Activated CD4-positive, alpha-beta T cell treated with anti-CD3 and anti-CD28 coated beads for 24 hours (primary cell): ENCODE data around the gene NEDD4L.
"Not testable (repeated sequence)": the region's sequence is repeated elsewhere in the genome, so short reads cannot be mapped to it uniquely, and the experiment has no call there.

Experiments
- DNase-seq, 2 donors: peaks; one replicate each; pipeline ENCODE4 v3.0.0-alpha.2; 2020; ENCODE audit warnings: low read depth in 2 of 2

Gene NEDD4L

GRCh38 chr18:58156516-58156915, 112.5 kb downstream of the NEDD4L start:
- no peak for DNase-seq

GRCh38 chr18:58157237-58157636, 113.2 kb downstream of the NEDD4L start:
- DNase-seq, result no peak

GRCh38 chr18:58158008-58158407, 114.0 kb downstream of the NEDD4L start:
- DNase-seq, result no peak

DNA sequence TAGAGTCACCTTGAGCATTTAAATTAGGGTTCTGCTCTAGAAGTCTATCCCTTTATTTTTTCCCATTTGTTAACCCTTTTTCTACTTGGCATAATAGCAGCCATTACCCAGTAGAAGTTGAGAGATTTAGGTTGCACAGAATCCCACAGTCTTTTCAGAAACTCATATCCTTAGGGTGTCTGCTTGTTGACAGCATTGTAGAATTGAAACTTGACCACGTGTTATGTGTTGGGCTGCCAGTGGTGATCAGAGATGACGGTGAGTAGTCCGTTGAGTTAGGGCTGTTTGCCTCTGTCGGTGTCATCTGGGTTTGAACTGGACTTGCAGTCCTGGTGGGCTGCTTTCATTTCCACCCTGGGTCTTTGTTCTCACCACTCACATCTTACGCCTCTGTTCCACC, 114.4 kb downstream of the NEDD4L start:
- DNase-seq, result no peak

- no peak for DNase-seq
Observed at GRCh38 chr18:58161659-58162058, 117.6 kb downstream of the NEDD4L start.

DNA sequence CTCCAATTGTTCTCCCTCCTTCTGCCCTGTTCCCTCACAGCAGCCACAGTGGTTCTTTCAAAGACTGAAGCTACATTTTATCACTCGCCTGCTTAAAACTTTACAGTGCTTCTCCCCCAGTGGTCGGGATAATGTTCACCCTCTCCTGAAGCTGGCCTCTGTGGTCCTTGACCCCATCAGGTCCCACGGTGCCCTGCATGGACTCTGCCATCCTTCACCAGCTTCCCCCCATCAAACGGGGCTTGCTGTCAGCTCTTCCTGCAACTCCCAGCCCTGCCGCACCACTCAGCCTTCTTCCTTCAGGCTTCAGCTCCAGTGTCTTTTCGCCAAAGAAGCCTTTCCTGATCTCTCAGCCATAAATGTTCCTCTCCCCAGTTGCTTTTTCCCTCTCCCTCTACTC, 118.1 kb downstream of the NEDD4L start:
- no peak for DNase-seq

DNA sequence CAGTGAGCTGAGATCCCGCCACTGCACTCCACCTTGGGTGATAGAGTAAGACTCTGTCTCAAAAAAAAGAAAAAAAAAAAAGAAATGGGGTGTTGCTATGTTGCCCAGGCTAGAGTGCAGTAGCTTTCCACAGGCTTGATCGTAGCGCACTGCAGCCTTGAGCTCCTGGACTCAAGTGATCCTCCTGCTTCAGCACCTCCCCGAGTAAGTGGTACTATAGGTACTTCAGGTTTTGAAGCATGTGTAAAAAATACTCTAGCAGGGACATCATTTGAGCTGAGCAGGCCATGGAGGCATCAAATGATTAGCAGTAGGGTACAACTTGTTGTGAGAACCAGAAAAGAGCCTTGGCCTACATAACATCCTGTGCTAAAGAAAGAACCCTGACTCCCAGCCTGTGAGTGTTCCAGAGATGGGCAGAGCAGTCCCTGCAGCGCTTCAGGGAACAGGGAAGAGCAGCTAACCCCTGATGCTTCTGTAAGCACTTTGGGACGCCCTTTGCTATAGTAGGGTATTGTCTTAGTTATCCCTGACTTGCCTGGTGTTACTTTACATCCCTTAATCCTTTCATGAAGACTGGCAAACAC, 119.1 kb downstream of the NEDD4L start:
- no peak for DNase-seq

DNA sequence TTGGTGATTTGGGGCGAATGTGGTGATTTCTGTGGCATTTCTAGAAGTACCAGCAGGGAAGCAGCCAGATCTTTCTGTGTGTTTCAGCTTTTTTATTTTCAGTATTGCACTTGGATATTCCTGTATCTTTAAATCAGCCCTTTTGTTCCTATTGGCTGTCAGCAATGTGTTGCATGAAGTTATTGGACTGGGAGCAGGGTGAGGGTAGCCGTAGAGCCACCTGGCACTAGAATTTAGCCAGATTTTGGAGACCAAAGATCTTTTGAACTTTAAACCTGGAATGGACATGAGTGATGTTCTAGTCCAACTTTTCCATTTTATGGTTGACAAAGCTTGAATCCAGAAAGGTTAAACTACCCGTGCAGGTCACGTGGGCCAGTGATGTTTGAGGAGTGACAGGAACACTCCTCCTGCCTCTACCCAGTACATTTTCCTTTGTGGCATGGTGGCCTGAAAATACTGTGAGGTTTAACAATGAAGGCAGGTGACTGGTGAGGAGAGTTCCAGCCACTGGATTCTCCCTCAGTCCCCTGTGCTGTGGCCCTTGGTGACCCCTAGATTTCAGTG, 122.3 kb downstream of the NEDD4L start:
- DNase-seq, result no peak

GRCh38 chr18:58167073-58167472, 123.0 kb downstream of the NEDD4L start:
- DNase-seq, result no peak

- no peak for DNase-seq
Observed at GRCh38 chr18:58168221-58168620, 124.2 kb downstream of the NEDD4L start.

DNA sequence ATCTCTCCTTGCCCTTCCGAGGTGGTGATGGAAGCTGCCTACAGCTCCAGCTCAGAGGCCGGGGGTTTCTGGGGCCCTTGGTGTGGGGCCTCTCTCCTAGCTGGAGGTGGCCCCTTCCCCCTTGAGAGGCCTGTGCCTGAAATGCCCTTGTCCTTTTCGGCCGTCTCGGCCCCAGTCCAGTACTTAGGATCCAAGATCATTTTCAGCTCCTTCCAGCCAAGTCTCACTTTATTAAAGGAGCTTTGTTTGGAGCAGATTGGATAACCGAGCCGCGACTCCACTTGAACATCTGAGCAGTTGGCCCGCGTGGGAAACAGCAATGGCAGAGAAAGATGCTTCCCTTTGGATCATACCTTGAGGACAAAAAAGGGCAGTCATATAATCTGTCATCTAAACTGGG, 125.0 kb downstream of the NEDD4L start:
- no peak for DNase-seq

- no peak for DNase-seq
Observed at GRCh38 chr18:58169472-58169871, 125.4 kb downstream of the NEDD4L start.

DNA sequence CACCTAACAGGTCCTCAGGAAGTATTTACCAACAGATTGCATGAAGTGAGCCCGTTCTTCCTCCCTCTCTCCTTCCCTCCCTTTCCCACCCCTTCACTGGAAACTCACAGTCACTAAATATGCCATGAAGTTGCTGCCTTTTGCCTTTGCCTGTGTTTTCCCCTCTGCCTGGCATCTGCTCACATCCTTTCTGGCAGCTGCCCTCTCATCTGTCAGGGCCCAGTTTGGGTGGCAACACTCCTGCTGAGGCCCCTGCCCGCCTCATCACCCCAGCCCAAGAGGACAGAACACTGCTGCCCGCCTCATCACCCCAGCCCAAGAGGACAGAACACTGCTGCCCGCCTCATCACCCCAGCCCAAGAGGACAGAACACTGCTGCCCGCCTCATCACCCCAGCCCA, 126.0 kb downstream of the NEDD4L start:
- not testable (repeated sequence) for DNase-seq

DNA sequence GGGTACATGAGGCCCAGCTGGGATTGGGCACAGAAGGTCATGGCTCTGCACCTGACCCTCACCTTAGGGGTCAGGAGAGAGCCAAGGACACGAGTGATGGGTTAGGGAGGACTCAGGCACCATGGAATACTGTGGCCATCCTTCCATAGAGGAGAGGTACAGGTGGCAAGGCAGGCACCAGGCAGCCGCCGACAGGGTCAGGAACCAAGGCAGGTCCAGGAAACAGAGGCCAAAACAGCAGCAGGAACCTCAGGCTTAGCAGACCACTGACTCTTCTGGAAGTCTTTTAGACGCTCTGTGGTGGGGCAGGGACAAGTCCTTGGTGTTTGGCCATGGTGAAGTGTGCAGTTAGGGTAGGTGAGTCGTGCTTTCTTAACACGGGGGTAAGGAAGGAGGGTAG, 128.0 kb downstream of the NEDD4L start:
- DNase-seq, result no peak

GRCh38 chr18:58174285-58174684, 130.3 kb downstream of the NEDD4L start:
- no peak for DNase-seq

DNA sequence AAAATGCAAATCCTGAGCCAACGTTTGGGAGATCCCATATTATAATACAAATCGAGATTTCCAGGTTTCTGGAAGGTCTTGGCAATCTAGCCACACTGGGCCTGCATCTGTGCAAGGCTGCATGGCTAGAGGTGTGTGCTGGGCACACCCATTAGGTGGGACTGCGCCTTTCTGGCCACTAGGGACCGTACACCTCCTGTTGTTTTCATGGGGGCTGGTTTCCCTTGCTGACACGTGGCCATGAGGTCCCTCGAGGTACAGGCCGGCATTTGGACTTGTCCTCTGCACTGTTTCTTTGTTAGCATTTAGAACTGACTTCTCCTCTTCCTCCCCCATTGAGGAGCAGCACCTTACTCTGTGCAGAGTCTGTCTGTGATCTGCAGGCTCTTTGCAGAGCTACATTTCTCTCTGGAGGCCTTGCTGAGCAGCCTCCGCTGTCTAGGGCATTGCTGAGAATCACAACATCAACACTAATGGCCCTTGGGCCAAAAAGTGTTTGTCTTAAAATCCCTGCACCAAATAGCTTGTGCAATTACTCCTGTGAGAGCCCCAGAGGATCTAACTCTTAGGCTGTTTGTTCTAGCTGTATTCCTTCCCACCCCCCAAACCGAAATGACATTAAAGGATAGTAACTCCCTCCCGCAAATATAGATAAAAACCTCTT, 131.2 kb downstream of the NEDD4L start:
- no peak for DNase-seq

DNA sequence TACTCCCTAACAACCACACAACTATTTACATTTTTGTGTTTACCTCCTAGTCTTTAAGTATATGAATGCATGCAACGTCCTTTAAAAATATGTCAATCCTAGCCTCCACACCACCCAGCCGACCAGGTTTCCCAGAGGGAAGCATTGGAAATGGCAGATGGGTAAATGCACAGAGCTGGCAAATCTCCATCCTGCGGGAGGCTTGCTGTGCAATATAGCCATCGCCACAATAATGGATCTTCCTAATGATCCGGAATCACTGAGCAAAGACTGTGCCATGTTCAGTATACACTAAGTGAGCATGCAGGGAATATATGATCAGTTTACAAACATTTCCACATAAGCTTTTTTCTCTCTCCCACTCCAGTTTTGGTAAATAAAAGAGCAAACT, 131.8 kb downstream of the NEDD4L start:
- no peak for DNase-seq

DNA sequence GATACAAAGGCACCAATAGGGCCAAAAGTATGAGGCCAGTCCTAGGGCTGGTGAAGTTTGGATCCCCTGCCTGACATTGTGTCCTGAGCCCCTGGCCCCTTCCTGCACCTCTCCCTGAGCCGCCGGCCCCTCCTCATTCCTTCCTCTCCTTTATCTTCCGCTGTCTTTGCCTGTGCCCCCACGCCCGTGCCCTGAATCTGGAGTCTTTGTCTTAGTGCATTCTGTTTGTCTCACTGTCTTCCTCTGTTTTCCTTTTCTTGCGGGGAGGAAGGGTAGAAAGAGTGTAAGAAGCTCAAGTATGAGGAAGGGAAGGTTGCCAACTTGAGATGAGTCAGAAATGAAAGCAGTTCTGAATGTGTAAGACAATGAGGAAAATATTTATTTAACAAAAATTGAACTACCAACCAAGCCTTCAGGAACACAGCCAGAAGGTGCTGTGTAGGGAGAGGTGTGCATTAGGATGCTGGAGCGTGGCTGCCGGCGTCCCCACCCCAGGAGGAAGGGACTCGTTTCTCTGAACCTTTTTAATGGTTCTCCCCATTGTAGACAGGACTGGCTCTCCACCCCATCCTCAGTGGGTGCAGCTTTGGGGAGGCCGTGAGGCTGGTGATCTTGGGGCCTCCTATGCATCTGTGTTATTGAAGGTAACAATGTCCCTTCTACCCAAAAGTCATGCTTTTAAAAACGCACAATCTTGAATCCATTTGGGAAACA, 133.1 kb downstream of the NEDD4L start:
- DNase-seq, result no peak

GRCh38 chr18:58177896-58178470, 134.0 kb downstream of the NEDD4L start:
- no peak for DNase-seq

- no peak for DNase-seq
Observed at GRCh38 chr18:58178511-58178910, 134.5 kb downstream of the NEDD4L start.

- DNase-seq, result no peak
Observed at GRCh38 chr18:58180172-58180571, 136.1 kb downstream of the NEDD4L start.

GRCh38 chr18:58180738-58181353, 136.8 kb downstream of the NEDD4L start:
- DNase-seq, result peak; percentile 50 to 59
